HG03460 (cell line): ENCODE results near the gene LCN6.

Experiments used
- ATAC-seq: cut with Tn5 transposase; IDR thresholded peaks from one replicate; pipeline ENCODE4 v1.9.1; 2021; ENCODE audit not compliant: unreplicated experiment

The LCN6 gene

DNA sequence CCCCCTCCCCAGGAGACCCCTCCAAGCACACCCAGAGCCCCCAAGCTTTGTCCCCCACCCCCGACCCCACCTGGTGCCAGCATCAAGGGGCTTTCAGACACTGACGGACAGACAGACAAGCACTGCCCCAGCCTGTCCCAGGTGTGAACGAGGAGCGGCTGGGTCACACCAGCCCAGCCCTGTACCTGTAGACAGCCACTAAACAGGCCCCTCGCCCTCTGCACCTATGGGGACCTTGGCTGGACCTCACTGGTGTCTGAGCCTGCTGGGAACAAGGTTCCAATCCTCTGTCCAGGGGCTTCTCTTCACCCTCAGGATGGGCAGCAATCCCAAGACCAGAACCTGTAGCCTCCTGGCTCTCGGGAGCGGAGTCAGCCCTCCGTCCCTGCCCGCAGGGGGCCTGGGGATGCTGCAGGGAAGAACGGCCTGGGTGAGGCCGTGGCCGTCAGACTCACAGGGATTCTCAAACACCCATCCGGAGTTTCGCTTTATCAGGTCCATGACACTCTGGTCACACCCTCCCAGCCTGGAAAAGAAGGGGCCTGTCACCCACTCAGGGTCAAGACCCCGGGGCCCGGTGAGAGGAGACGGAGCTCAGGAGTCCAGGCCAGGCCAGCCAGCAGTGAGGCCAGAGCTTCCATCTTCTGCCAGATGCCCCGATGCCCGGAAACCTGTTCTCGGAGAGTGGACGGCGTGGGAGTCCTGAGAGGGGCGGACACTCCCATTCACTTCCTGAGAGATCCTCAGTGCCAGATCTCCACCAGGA lies 2.8 kb downstream of the LCN6 start:
- no peak for ATAC-seq

- ATAC-seq: no peak
Observed at GRCh38 chr9:136744773-136745172, 3.6 kb downstream of the LCN6 start.

GRCh38 chr9:136743639-136744211 lies 4.6 kb downstream of the LCN6 start:
- ATAC-seq: no peak

- no peak for ATAC-seq
Observed at GRCh38 chr9:136742591-136743391, 5.5 kb downstream of the LCN6 start, which contains the start of gene LCN10. Gene LCN10 (minus strand): TSS chr9:136742940. CDS start chr9:136742903, 37 bp downstream.

DNA sequence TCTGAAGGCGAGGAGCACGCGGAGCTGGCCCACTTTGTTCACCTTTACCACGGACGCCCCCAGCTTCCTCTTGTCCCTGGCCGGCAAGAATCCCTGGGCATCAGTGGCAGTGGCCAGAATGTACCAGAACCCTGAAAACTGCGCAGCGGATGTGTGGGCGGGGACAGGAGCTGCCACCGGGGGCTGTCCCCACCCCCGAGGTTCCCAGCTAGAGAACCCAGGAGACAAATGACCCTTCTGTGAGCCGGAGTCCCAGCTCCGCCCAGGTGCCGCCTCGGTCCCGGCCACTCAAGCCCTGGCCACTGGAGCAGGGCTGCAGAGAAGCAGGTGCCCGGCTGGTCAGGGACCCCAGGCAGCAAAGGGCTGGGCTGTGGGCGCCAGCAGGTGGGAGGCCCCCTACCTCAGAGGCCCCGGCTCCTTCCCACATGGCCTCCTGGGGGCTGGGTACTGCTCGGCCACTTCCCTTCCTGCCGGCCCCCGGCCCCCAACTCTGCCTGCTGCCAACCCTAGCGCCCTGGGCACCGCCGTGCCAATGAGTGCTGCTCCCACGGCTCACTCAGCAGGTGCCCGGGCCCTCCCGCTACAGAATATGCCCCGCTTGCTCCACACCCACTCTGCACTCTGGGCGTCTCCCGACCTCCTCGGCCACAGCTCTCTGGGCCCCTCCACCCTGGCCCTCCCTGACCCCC lies 6.3 kb downstream of the LCN6 start:
- no peak for ATAC-seq

GRCh38 chr9:136740971-136741882 lies 7.1 kb downstream of the LCN6 start:
- ATAC-seq: no peak

GRCh38 chr9:136740491-136740890 lies 7.8 kb downstream of the LCN6 start:
- no peak for ATAC-seq

- ATAC-seq: no peak
Observed at GRCh38 chr9:136740069-136740468, 8.3 kb downstream of the LCN6 start.

DNA sequence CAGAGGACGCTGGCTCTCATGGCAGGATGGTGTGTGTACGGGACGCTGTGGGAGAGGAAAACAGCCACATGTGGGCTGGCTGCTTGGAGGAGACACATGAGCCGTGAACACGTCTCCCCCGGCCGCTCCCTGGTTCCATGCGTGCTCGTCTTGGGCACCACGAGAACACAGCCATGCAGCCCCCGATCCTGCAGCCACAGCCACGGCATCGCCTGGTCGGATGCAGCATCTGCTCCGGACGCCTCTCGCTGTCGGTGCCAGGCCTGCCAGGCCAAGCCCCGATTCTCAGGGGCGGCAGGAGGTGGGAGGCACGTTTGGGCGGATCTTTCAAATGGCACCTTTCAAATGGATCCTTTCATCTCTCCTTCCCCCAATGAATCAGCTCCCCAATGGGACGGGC lies 8.8 kb downstream of the LCN6 start:
- ATAC-seq: no peak

DNA sequence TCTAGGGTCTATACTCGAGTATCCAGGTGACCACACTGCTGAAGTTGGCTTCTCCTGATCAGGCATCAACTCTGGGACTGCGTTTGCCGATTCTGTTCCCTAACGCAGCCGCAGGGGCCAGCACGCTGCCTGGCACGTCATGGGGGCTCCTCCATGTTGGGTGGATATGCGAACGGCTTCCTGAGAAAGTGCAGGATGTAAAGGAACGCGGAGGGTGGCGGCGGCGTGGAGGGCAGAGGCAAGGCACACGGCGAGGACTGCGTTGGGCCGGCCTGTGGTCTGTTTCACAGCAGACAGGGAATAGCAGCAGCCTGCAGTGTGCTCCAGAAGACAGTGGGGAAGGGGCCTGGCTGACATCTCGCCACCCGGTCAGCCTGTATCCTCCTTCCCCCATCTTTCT lies 9.4 kb downstream of the LCN6 start:
- no peak for ATAC-seq

DNA sequence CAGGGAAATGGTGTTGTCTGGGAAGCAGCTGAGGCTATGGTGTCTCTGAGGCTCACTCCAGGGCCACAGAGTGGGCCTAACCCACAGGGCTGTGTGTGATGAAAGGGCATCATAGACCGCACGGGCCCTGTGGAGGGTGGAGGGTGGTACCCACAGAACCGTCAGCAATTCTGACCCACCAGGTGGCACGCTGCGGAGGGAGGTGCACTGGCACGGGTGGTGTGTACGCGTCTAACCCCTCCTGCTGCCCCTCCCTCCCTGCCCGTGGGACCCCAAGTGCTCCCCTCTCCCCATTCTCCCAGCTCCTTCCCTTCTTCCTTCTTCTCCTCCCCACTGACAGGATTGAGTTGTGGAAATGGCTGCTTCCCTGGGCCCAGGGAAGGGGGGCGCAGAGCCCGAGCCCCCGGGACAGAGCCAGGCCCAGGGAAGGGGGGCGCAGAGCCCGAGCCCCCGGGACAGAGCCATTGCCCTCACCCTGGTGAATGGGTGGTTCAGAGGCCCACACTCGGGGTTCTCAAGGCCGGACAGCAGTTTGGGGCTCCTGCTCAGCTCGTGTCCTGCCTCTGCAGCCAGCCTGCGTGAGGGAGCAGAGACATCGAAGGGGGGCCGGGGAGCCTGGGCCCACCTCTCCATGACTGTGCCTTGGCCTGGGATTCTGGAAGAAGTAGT lies 12.4 kb downstream of the LCN6 start:
- ATAC-seq: no peak

- no peak for ATAC-seq
Observed at GRCh38 chr9:136734837-136735496, 13.4 kb downstream of the LCN6 start.

- ATAC-seq: no peak
Observed at GRCh38 chr9:136733611-136734010, 14.7 kb downstream of the LCN6 start.

DNA sequence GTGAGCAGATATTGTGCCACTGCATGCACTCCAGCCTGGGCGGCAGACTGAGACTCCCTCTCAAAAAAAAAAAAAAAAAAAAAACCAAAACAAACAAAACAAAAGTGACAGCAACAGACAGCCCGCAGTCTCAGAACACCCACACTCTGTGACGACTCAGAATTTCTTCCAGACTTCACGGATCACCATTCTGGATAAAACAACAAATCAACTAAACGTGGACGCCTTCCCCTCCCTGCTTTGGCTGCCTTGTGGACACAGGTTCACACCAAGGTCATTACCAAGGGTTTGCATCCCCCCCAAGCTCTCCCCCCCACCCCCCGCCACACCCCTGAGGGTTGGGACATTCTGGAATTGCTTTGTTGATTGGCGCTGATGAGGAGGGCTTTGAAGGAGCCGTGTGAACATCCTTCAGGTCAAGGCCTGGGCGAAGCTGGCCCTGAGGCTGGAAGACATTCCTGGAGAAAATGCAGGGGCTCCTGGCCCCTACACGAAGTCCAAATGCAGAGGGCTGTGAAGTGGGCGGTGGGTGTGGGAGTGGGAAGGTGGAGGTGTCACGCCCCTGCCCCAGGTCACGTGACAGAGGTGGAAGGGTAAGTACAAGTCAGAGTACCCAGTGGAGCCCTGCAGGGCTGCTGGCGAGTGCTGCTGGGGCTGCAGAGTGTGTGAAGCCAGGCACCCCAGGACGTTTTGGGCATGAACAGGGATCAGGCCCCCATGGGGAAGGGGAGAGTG lies 15.7 kb downstream of the LCN6 start:
- ATAC-seq: no peak

DNA sequence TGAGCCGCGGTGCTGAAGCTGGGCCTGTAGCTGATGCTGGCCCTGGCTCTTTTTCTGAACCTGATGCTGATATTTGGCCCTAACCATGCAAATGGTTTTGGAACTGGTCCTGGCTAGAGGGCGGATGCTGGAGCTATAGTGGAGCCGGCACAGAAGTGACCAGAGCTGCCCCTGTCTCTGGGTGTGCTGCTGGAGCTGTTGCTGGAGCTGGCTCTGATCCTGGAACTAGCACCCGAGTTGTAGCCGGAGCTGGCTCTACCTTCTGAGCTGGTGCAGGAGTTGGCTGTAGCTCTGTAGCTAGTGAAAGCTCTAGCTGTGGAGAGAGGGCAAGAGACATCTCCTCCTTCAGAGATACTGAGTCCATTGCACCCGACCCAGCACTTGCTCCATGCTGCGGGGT lies 18.4 kb downstream of the LCN6 start:
- ATAC-seq: no peak

DNA sequence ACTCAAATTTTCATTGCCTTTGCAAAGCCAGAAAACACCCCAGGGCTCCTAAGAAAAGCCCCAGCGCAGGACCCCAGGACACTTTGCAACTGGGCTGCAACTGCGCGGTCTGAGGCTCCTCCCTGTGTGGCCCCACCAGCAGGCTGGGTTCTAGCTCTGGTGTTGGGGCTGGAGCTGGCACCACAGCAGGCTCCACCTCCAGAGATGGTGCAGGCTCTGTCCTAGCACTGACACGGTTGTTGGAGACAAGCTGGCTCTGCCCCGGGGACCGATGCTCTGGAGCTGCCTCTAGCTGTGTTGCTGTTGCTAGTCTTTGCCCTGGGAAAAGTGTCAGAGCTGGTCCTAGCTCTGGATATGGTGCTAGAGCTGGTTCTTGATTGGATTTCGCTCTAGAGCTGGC lies 19.2 kb downstream of the LCN6 start:
- no peak for ATAC-seq

GRCh38 chr9:136728548-136729123 lies 19.7 kb downstream of the LCN6 start:
- ATAC-seq: peak; percentile 22

GRCh38 chr9:136728080-136728547 lies 20.2 kb downstream of the LCN6 start:
- peak; percentile 57 for ATAC-seq
